Activated CD4-positive, alpha-beta T cell treated with anti-CD3 and anti-CD28 coated beads for 4 hours (primary cell): ENCODE data around the gene LGALS3.

Experiments used
- DNase-seq, 2 donors: peaks; one replicate each; pipeline ENCODE4 v3.0.0-alpha.2; 2020

Gene LGALS3

GRCh38 chr14:55191203-55192053 lies 62.4 kb downstream of the LGALS3 start, which contains the start of gene DLGAP5:
DLGAP5 (minus strand) TSS chr14:55191585; CDS start chr14:55189179, 2,406 bp downstream.
- peak; percentile 86 for DNase-seq

GRCh38 chr14:55192054-55192621 lies 63.1 kb downstream of the LGALS3 start:
- no peak for DNase-seq

GRCh38 chr14:55194656-55195355 lies 65.8 kb downstream of the LGALS3 start:
- DNase-seq, result no peak
